ENCODE measurements around the gene SOWAHA. TPM values are rescaled to one million over a fixed set of nuclear protein-coding genes. Genes with fewer than 3 reads are reported as not detected.
"Not testable (repeated sequence)": the region's sequence is repeated elsewhere in the genome, so short reads cannot be mapped to it uniquely, and the experiment has no call there.

Gene SOWAHA
- total RNA-seq, 1 experiment from 2014 or later: 3.7 TPM

- no peak for TF ChIP-seq CTCF (IDR thresholded peaks at IDR 0.05; ENCODE audit: insufficient read depth in 1 of 2, low read depth in 1 of 2, low read length in 1 of 2, severe bottlenecking in 1 of 2, unreplicated experiment in 1 of 2)
- Histone ChIP-seq H3K4me1 (no peaks in the 10 kb centered on the region), H3K4me3 (ENCODE audit: low read depth, low read length) (no peak overlapping the region), H3K36me3 (ENCODE audit: control insufficient read depth, insufficient read depth, low read length) (no peaks in the 10 kb centered on the region), H3K9me3 (no peaks in the 10 kb centered on the region), H3K27me3 (replicated peaks; ENCODE audit: control insufficient read depth, insufficient read depth, low read length) (no peaks in the 10 kb centered on the region)
- Mint-ChIP-seq H3K27ac (ENCODE audit: unreplicated experiment) (no peak overlapping the region), H3K4me1 (ENCODE audit: low read depth, unreplicated experiment) (no peaks in the 10 kb centered on the region), H3K4me3 (ENCODE audit: unreplicated experiment) (no peak overlapping the region), H3K36me3 (ENCODE audit: insufficient read depth, unreplicated experiment) (no peaks in the 10 kb centered on the region), H3K27me3 (ENCODE audit: insufficient read depth, unreplicated experiment) (no peaks in the 10 kb centered on the region), H3K9me3 (ENCODE audit: unreplicated experiment) (no peaks in the 10 kb centered on the region)
- CTCF ChIA-PET: no interaction called here
- no peak for DNase-seq
- intact Hi-C loops (cut with micrococcal nuclease; ENCODE audit: unreplicated experiment): no loop called here
- POLR2A ChIA-PET: no interaction called here
- no TSS peak for BruUV-seq (replicated peaks)
Measured at GRCh38 chr5:132853790-132854189, 40.7 kb downstream of the SOWAHA start.

GRCh38 chr5:132854301-132854700 is 41.2 kb downstream of the SOWAHA start:
- intact Hi-C loops (cut with micrococcal nuclease; ENCODE audit: unreplicated experiment): no loop called here
- no peak for DNase-seq
- no peak overlapping the region for H3K4me3 Mint-ChIP-seq (ENCODE audit: unreplicated experiment)
- Histone ChIP-seq H3K9me3 (no peaks in the 10 kb centered on the region), H3K27me3 (replicated peaks; ENCODE audit: control insufficient read depth, insufficient read depth, low read length) (no peaks in the 10 kb centered on the region), H3K4me1 (no peaks in the 10 kb centered on the region), H3K4me3 (ENCODE audit: low read depth, low read length) (no peak overlapping the region), H3K36me3 (ENCODE audit: control insufficient read depth, insufficient read depth, low read length) (no peaks in the 10 kb centered on the region)
- no peaks in the 10 kb centered on the region for H3K36me3 Mint-ChIP-seq (ENCODE audit: insufficient read depth, unreplicated experiment)
- ChIA-PET CTCF (no interaction called here), POLR2A (interaction anchor here (0.6 kb wide), 1 partner anchor 102 kb away, joined by 7 read pairs; no protein-coding TSS in a partner anchor)
- H3K27ac Mint-ChIP-seq (ENCODE audit: unreplicated experiment): no peak overlapping the region
- no peak for TF ChIP-seq CTCF (IDR thresholded peaks at IDR 0.05; ENCODE audit: insufficient read depth in 1 of 2, low read depth in 1 of 2, low read length in 1 of 2, severe bottlenecking in 1 of 2, unreplicated experiment in 1 of 2)
- H3K9me3 Mint-ChIP-seq (ENCODE audit: unreplicated experiment): no peaks in the 10 kb centered on the region
- BruUV-seq (replicated peaks): no TSS peak
- no peaks in the 10 kb centered on the region for H3K4me1 Mint-ChIP-seq (ENCODE audit: low read depth, unreplicated experiment)
- H3K27me3 Mint-ChIP-seq (ENCODE audit: insufficient read depth, unreplicated experiment): no peaks in the 10 kb centered on the region

GRCh38 chr5:132854992-132855391 is 41.9 kb downstream of the SOWAHA start:
- H3K4me3 ChIP-seq (ENCODE audit: low read depth, low read length); H3K9me3 Mint-ChIP-seq (ENCODE audit: unreplicated experiment); H3K4me1 Mint-ChIP-seq (ENCODE audit: low read depth, unreplicated experiment); DNase-seq; H3K27ac Mint-ChIP-seq (ENCODE audit: unreplicated experiment); H3K27me3 Mint-ChIP-seq (ENCODE audit: insufficient read depth, unreplicated experiment); CTCF ChIA-PET; H3K36me3 Mint-ChIP-seq (ENCODE audit: insufficient read depth, unreplicated experiment); H3K27me3 ChIP-seq (replicated peaks; ENCODE audit: control insufficient read depth, insufficient read depth, low read length); H3K4me3 Mint-ChIP-seq (ENCODE audit: unreplicated experiment); H3K9me3 ChIP-seq; POLR2A ChIA-PET; intact Hi-C loops (cut with micrococcal nuclease; ENCODE audit: unreplicated experiment); H3K4me1 ChIP-seq; BruUV-seq (replicated peaks); H3K36me3 ChIP-seq (ENCODE audit: control insufficient read depth, insufficient read depth, low read length): not testable (repeated sequence)

- Histone ChIP-seq H3K4me3 (ENCODE audit: low read depth, low read length) (no peak overlapping the region), H3K4me1 (no peaks in the 10 kb centered on the region), H3K27me3 (replicated peaks; ENCODE audit: control insufficient read depth, insufficient read depth, low read length) (no peaks in the 10 kb centered on the region), H3K36me3 (ENCODE audit: control insufficient read depth, insufficient read depth, low read length) (no peaks in the 10 kb centered on the region), H3K9me3 (no peaks in the 10 kb centered on the region)
- ChIA-PET POLR2A (no interaction called here), CTCF (interaction anchor here (1.2 kb wide), 1 partner anchor 27 kb away, joined by 6 read pairs; no protein-coding TSS in a partner anchor)
- Mint-ChIP-seq H3K36me3 (ENCODE audit: insufficient read depth, unreplicated experiment) (no peaks in the 10 kb centered on the region), H3K4me1 (ENCODE audit: low read depth, unreplicated experiment) (no peaks in the 10 kb centered on the region), H3K4me3 (ENCODE audit: unreplicated experiment) (no peak overlapping the region), H3K27me3 (ENCODE audit: insufficient read depth, unreplicated experiment) (peaks cover 2% of the 10 kb centered on the region), H3K9me3 (ENCODE audit: unreplicated experiment) (no peaks in the 10 kb centered on the region), H3K27ac (ENCODE audit: unreplicated experiment) (no peak overlapping the region)
- intact Hi-C loops (cut with micrococcal nuclease; ENCODE audit: unreplicated experiment): no loop called here
- BruUV-seq (replicated peaks): no TSS peak
- no peak for DNase-seq
- no peak for TF ChIP-seq CTCF (IDR thresholded peaks at IDR 0.05; ENCODE audit: insufficient read depth in 1 of 2, low read depth in 1 of 2, low read length in 1 of 2, severe bottlenecking in 1 of 2, unreplicated experiment in 1 of 2)
Measured at GRCh38 chr5:132856011-132856410, 42.9 kb downstream of the SOWAHA start.

Measured in Caco-2 (cell line).